HEK293T (cell line): ENCODE results near the gene SRI.

ENCODE experiments used
- FOXK2 ChIP-seq: fragments of 450-650 bp; IDR thresholded peaks from 2 replicates; pipeline ENCODE4 v1.6.1; 2016; ENCODE audit warnings: mild to moderate bottlenecking
- L3MBTL2 ChIP-seq: fragments of 450-650 bp; conservative IDR thresholded peaks from 2 replicates; pipeline ENCODE4 v1.6.1; 2016; ENCODE audit warnings: mild to moderate bottlenecking
- SP1 ChIP-seq: fragments of 450-650 bp; IDR thresholded peaks from 2 replicates; pipeline ENCODE4 v1.6.1; 2017
- TARDBP ChIP-seq: fragments of 450-650 bp; IDR thresholded peaks from 2 replicates; pipeline ENCODE4 v1.6.1; 2016

- TF ChIP-seq TARDBP (no peak), L3MBTL2 (no peak), SP1 (no peak), FOXK2 (no peak)
These were observed 34.2 kb downstream of the SRI start for GRCh38 chr7:88185650-88186049.
